Measurements from ENCODE around the gene SLC22A31. TPM values are rescaled to one million over a fixed set of nuclear protein-coding genes. Genes with fewer than 3 reads are reported as not detected.

Gene SLC22A31
- total and polyA plus RNA-seq, 2 experiments from 2014 or later: 2.1 to 13.8 TPM

GRCh38 chr16:89219365-89219764, 19.0 kb upstream of the SLC22A31 start:
- H3K9me3 Mint-ChIP-seq: no peaks in the 10 kb centered on the region
- H3K36me3 Mint-ChIP-seq (ENCODE audit: low read depth): peaks cover 21% of the 10 kb centered on the region
- no peaks in the 10 kb centered on the region for H3K9me2 ChIP-seq (ENCODE audit: insufficient read depth)
- no peak overlapping the region for H3K27ac Mint-ChIP-seq
- H3K27me3 ChIP-seq (ENCODE audit: insufficient read depth): no peaks in the 10 kb centered on the region
- H4K20me1 ChIP-seq (replicated peaks; ENCODE audit: insufficient read depth): peaks cover 3% of the 10 kb centered on the region; the same call in 1 of the 2 replicates
- no peak for DNase-seq (ENCODE audit: low spot score)
- no peak overlapping the region for H3K27ac ChIP-seq (ENCODE audit: low read depth)
- ATAC-seq: no peak
- peaks cover 4% of the 10 kb centered on the region for H3K36me3 ChIP-seq (ENCODE audit: insufficient read depth)
- H3K27me3 Mint-ChIP-seq (ENCODE audit: insufficient read depth, low read depth, poor library complexity): peaks cover 7% of the 10 kb centered on the region
- H3K4me3 ChIP-seq: no peak overlapping the region
- H3K4me1 ChIP-seq (ENCODE audit: insufficient read depth): peaks cover 11% of the 10 kb centered on the region
- H2AFZ ChIP-seq: no peak overlapping the region
- no peak for TF ChIP-seq REST (IDR thresholded peaks at IDR 0.05; ENCODE audit: unreplicated experiment)
- TF ChIP-seq, protein P1, sequence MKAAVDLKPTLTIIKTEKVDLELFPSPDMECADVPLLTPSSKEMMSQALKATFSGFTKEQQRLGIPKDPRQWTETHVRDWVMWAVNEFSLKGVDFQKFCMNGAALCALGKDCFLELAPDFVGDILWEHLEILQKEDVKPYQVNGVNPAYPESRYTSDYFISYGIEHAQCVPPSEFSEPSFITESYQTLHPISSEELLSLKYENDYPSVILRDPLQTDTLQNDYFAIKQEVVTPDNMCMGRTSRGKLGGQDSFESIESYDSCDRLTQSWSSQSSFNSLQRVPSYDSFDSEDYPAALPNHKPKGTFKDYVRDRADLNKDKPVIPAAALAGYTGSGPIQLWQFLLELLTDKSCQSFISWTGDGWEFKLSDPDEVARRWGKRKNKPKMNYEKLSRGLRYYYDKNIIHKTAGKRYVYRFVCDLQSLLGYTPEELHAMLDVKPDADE (IDR thresholded peaks at IDR 0.05): no peak
- no peak for TF ChIP-seq ZNF331 (CRISPR knock-in tag; IDR thresholded peaks at IDR 0.05; ENCODE audit: low read depth)
- TF ChIP-seq CREB1 (CRISPR knock-in tag; IDR thresholded peaks at IDR 0.05; ENCODE audit: low read depth): no peak
- TF ChIP-seq EZH2 (IDR thresholded peaks at IDR 0.05; ENCODE audit: low read depth, unreplicated experiment): no peak
- no peak for TF ChIP-seq STAT1 (IDR thresholded peaks at IDR 0.05; ENCODE audit: unreplicated experiment)
- no peak for TF ChIP-seq NANOG (IDR thresholded peaks at IDR 0.05; ENCODE audit: borderline replicate concordance)
- TF ChIP-seq, protein P2, sequence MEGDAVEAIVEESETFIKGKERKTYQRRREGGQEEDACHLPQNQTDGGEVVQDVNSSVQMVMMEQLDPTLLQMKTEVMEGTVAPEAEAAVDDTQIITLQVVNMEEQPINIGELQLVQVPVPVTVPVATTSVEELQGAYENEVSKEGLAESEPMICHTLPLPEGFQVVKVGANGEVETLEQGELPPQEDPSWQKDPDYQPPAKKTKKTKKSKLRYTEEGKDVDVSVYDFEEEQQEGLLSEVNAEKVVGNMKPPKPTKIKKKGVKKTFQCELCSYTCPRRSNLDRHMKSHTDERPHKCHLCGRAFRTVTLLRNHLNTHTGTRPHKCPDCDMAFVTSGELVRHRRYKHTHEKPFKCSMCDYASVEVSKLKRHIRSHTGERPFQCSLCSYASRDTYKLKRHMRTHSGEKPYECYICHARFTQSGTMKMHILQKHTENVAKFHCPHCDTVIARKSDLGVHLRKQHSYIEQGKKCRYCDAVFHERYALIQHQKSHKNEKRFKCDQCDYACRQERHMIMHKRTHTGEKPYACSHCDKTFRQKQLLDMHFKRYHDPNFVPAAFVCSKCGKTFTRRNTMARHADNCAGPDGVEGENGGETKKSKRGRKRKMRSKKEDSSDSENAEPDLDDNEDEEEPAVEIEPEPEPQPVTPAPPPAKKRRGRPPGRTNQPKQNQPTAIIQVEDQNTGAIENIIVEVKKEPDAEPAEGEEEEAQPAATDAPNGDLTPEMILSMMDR (conservative IDR thresholded peaks at IDR 0.05; ENCODE audit: low read depth in 2 of 2): no peak
- TF ChIP-seq ZNF114 (CRISPR knock-in tag; IDR thresholded peaks at IDR 0.05): no peak
- TF ChIP-seq JUNB (IDR thresholded peaks at IDR 0.05; ENCODE audit: unreplicated experiment): no peak
- no peak for TF ChIP-seq ZNF462 (CRISPR knock-in tag; IDR thresholded peaks at IDR 0.05)
- H3K4me1 Mint-ChIP-seq: peaks cover 4% of the 10 kb centered on the region; the same call in 2 of the 3 replicates
- H3K79me2 ChIP-seq (replicated peaks; ENCODE audit: insufficient read depth): peaks cover 16% of the 10 kb centered on the region
- H3F3A ChIP-seq (replicated peaks; ENCODE audit: low read depth): peaks cover 6% of the 10 kb centered on the region; the same call in 1 of the 2 replicates
- peak overlapping the region; percentile 62; the same call in 2 of the 3 replicates for H3K4me3 Mint-ChIP-seq
- no peak overlapping the region for H3K4me2 ChIP-seq

All from GM23338 (cell line).